RWPE2 (cell line): ENCODE results near the gene PIH1D1.

Experiments
- ATAC-seq: fragments of 200-7000 bp; cut with Tn5 transposase; 3 replicates; pipeline ENCODE4 v1.9.1; 2021; ENCODE audit warnings: low read depth
- DNase-seq: peaks from one replicate; pipeline ENCODE4 v3.0.0-alpha.2; 2020; ENCODE audit warnings: low spot score
- H3K27ac ChIP-seq: fragments of 450-650 bp; 2 replicates; pipeline ENCODE4 v1.5.1; 2017; ENCODE audit warnings: mild to moderate bottlenecking; ENCODE audit not compliant: poor library complexity, severe bottlenecking
- H3K27me3 ChIP-seq: fragments of 250-450 bp; sonication (Bioruptor Pico); 2 replicates; pipeline ENCODE4 v1.5.1; 2021; ENCODE audit warnings: mild to moderate bottlenecking, moderate library complexity; ENCODE audit not compliant: insufficient read depth, poor library complexity, severe bottlenecking
- H3K36me3 ChIP-seq: fragments of 250-450 bp; sonication (Bioruptor Pico); 2 replicates; pipeline ENCODE4 v1.5.1; 2020; ENCODE audit warnings: low read depth, mild to moderate bottlenecking, moderate library complexity
- H3K4me1 ChIP-seq: fragments of 250-450 bp; sonication (Bioruptor Pico); 2 replicates; pipeline ENCODE4 v1.5.1; 2021; ENCODE audit warnings: mild to moderate bottlenecking, moderate library complexity; ENCODE audit not compliant: insufficient read depth, poor library complexity, severe bottlenecking
- H3K4me3 ChIP-seq: fragments of 250-450 bp; sonication (Bioruptor Pico); 2 replicates; pipeline ENCODE4 v1.5.1; 2021; ENCODE audit warnings: mild to moderate bottlenecking, moderate library complexity; ENCODE audit not compliant: severe bottlenecking
- H3K9me3 ChIP-seq: fragments of 250-450 bp; sonication (Bioruptor Pico); 2 replicates; pipeline ENCODE4 v1.5.1; 2021; ENCODE audit warnings: mild to moderate bottlenecking, moderate library complexity; ENCODE audit not compliant: severe bottlenecking
- CTCF ChIP-seq: fragments of 450-650 bp; IDR thresholded peaks from one replicate; pipeline ENCODE4 v1.5.1; 2017; ENCODE audit warnings: mild to moderate bottlenecking, moderate library complexity; ENCODE audit not compliant: poor library complexity, severe bottlenecking

The PIH1D1 gene

GRCh38 chr19:49497047-49497788 lies 45.6 kb upstream of the PIH1D1 start:
- H3K36me3 ChIP-seq, result peaks cover 52% of the 10 kb centered on the region
- peak overlapping the region; percentile 86 for H3K4me3 ChIP-seq
- H3K27ac ChIP-seq, result peak overlapping the region; percentile 90
- DNase-seq (no peak), ATAC-seq (no peak)
- no peaks in the 10 kb centered on the region for H3K27me3 ChIP-seq
- no peaks in the 10 kb centered on the region for H3K9me3 ChIP-seq
- TF ChIP-seq CTCF, result no peak
- no peaks in the 10 kb centered on the region for H3K4me1 ChIP-seq

- ATAC-seq (no peak), DNase-seq (no peak)
- H3K9me3 ChIP-seq, result no peaks in the 10 kb centered on the region
- H3K4me1 ChIP-seq, result no peaks in the 10 kb centered on the region
- H3K27me3 ChIP-seq, result no peaks in the 10 kb centered on the region
- TF ChIP-seq CTCF, result no peak
- H3K27ac ChIP-seq, result peak overlapping the region; percentile 90
- peaks cover 58% of the 10 kb centered on the region for H3K36me3 ChIP-seq
- peak overlapping the region; percentile 86 for H3K4me3 ChIP-seq
Observed at GRCh38 chr19:49496574-49497008, 45.0 kb upstream of the PIH1D1 start.

GRCh38 chr19:49492573-49493405 lies 41.2 kb upstream of the PIH1D1 start:
- no peaks in the 10 kb centered on the region for H3K27me3 ChIP-seq
- ATAC-seq, result peak; percentile 17
- H3K27ac ChIP-seq, result peak overlapping the region; percentile 89
- H3K4me1 ChIP-seq, result no peaks in the 10 kb centered on the region
- no peak for DNase-seq
- peaks cover 71% of the 10 kb centered on the region for H3K36me3 ChIP-seq
- no peak for TF ChIP-seq CTCF
- no peak overlapping the region for H3K4me3 ChIP-seq
- no peaks in the 10 kb centered on the region for H3K9me3 ChIP-seq

GRCh38 chr19:49491804-49492572 lies 40.4 kb upstream of the PIH1D1 start:
- Histone ChIP-seq H3K27ac (peak overlapping the region; percentile 89), H3K9me3 (no peaks in the 10 kb centered on the region), H3K4me3 (no peak overlapping the region), H3K36me3 (peaks cover 65% of the 10 kb centered on the region), H3K27me3 (no peaks in the 10 kb centered on the region), H3K4me1 (no peaks in the 10 kb centered on the region)
- no peak for TF ChIP-seq CTCF
- DNase-seq, result no peak
- ATAC-seq, result no peak; the same call in 2 of the 3 replicates
